ENCODE results near the gene GAS6. TPM values are rescaled to one million over a fixed set of nuclear protein-coding genes. Genes with fewer than 3 reads are reported as not detected.

The GAS6 gene
- polyA plus RNA-seq, 3 donors = 32.3 to 151 (median 118) TPM

DNA sequence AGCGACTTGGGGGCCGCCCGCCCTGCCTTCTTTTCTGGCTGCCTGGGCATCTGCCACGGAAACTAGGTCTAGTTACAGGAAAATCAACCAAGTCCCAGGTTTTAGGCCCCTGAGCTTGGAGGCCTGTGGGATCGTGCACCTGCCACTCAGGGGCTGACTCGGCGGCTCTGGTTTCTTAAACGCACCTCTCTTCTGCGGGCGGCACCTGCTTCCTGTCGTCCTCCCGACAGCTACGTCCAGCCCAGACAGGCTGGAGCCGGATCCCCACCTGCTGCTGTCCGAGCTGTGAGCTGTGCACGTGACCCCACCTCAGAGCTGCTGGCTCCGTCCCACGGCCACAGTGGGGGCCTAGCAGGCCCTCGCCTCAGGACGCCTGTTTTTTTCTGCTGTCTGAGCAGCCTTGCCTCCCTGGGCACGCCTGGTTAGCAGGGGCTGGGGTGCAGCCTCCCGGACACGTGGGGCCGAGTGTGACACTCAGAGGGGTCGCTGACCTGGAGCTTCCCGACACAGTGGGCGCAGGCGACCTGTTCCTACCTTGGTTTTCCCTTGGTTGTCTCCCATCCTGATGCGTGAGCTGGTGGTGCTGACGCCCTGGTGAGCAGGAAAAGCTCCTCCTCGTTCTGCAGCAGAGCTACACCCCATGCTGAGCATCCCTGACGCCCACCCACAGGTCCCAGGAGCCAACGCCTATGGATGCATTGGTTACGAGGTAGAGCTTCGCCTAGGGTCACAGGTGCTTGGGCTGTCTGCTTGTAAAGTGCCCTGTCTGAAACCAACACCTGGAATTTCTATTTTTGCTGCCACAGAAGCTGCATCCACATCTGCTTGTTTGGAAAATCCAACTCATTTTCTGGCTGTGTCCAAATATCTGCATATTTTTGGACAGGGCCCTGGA, 87.4 kb downstream of the GAS6 start:
- 57 to 66% (median 66%) methylated on average over 35 of the region's 35 CpGs for WGBS, 3 donors

DNA sequence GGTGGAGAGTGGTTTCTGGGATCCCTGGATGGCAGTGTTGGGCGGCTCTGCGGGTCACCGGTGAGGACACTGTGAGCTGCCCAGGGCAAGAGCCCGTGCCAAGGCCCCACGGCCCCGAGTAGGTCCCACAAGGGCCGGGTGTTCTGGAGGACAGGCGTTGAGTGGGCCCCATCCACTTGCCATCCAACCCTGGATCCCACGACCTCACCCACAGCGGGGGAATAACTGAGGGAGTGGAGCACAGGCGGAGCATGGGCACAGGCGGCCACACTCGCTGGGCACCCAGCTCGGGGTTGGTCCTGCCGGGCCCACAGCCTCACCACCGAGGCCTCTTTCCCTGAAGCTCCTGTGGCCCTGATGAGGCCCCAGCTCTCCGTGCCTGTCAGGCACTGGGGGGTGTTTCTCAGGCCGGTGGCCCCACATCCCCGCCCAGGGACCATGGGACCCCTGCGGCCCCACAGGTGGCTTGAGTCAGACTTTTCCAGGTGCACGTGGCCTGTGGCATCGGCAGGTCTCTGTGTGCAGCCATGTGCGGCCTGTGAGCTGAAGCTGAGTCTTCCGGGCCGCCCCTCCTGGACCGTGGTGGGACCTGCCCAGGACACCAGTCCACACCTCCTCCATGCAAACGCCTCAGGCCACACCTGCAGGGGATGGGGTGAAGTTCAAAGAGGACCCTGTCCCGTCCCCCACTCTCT, 88.3 kb downstream of the GAS6 start:
- no peak overlapping the region for H3K27ac ChIP-seq (ENCODE audit: low read depth, low read length)
- WGBS, 3 donors = 88 to 91% (median 91%) methylated on average over 27 to 28 of the region's 28 CpGs

More for the DNA sequence above, 87.4 kb downstream of the GAS6 start:
- no peak overlapping the region for H3K27ac ChIP-seq (ENCODE audit: low read depth, low read length)

DNA sequence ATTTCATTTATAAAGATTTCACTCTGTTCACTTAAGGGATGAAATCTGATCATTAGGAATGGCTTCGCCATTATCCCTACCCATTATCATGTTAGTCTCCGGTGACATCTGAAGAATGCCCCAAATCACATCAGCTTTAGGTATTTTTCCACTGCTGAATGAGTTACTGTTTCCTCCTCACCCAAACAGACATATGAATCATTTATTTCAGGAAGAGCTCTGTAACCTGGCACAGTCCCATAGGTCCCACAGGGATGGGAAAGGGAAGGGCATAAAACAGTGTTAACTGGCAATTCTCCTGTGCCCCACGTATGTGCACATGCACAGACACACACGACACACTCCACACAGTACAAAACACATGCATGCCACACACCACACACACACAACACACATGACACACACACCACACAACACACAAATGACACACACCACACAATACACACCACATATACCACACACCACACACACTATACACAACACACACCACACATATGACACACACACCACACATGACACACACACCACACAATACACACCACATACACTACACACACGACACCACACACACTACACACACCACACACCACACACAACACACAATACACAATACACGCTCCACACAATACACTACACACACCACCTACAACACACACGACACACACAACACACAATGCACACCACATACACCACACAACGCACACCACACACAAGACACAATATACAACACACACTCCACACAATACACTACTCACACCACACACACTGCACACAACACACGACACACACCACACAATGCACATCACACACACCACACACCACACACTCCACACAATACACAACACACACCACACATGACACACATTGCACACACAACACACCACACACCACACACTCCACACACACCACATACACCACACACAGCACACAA, 89.4 kb downstream of the GAS6 start:
- H3K27ac ChIP-seq (ENCODE audit: low read depth, low read length) = no peak overlapping the region
- WGBS, 3 donors = 64 to 82% (median 78%) methylated on average over 9 of the region's 9 CpGs

DNA sequence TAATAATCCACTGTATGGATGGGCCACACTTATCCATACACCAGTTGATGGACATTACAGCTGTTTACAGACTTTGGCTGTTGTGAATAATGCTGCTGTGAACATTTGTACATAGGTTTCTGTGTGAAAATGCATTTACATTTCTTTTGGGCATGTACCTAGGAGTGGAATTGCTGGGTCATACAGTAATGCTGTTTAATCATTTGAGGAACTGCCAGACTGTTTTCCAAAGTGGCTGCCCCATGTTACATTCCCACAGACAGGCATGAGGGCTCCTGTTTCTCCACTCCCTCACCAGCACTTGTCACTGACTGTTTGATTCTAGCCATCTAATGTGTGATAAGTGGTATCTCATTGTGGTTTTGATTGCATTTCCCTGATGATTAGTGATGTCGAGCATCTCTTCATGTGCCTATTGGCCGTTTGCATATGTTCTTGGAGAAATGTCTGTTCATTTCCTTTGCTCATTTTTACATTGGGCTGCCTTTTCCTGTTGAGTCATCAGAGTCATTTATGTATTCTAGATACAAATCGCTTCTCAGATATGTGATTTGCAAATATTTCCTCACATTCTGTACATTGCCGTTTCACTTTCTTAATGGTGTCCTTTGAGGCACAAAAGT, 92.1 kb downstream of the GAS6 start:
- 34 to 60% (median 42%) methylated on average over 4 of the region's 4 CpGs for WGBS, 3 donors
- H3K27ac ChIP-seq (ENCODE audit: low read depth, low read length) = no peak overlapping the region

DNA sequence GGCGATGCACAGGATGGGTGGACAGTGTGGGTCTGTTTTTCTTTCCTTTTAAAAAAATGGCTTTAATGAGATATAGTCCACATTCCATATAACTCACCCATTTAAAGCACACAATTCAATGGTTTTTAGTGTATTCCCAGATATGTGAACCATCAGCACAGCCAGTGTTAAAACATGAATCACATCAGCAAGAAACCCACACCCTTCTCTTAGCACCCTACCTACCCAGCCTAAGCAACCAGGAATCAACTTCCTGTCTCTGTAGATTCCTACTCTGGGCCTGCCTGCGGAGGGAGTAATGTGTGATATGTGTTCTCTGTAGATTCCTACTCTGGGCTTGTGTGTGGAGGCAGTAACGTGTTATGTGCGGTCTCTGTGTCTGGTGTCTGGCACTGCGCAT, 92.9 kb downstream of the GAS6 start:
- WGBS, 3 donors = 93 to 95% (median 95%) methylated on average over 5 of the region's 5 CpGs
- H3K27ac ChIP-seq (ENCODE audit: low read depth, low read length) = no peak overlapping the region

Other genes starting within 250 kb of the GAS6 start
- 10 to 100 TPM in 1 of 3 donors, 1 to 10 TPM in 1, under 1 TPM in 1; 0.03 to 79.1 (median 3.4) TPM for gene ATP4B, start 205.9 kb downstream of the GAS6 start, polyA plus RNA-seq
- gene GRK1, start 196.9 kb downstream of the GAS6 start, polyA plus RNA-seq = not detected
- 10 to 100 TPM in 2 of 3 donors, 1 to 10 TPM in 1; 3.9 to 24.7 (median 14.2) TPM for gene TMEM255B, start 104.8 kb downstream of the GAS6 start, polyA plus RNA-seq
- 1 to 10 TPM; 1.0 to 3.3 (median 1.7) TPM for gene C13orf46, start 110.0 kb upstream of the GAS6 start, polyA plus RNA-seq

All from adipose tissue (tissue), 3 donors.